Measurements from ENCODE around the gene ENTPD8.

- no peak for TF ChIP-seq CTCF (IDR thresholded peaks at IDR 0.05)
- TF ChIP-seq EP300 (IDR thresholded peaks at IDR 0.05): no peak
- no peak for TF ChIP-seq POLR2A (IDR thresholded peaks at IDR 0.05)
- TF ChIP-seq POLR2AphosphoS5 (IDR thresholded peaks at IDR 0.05): no peak
These were observed 15.0 kb downstream of the ENTPD8 start for GRCh38 chr9:137426018-137426681.
